ENCODE results near the gene CTNNA3.

DNA sequence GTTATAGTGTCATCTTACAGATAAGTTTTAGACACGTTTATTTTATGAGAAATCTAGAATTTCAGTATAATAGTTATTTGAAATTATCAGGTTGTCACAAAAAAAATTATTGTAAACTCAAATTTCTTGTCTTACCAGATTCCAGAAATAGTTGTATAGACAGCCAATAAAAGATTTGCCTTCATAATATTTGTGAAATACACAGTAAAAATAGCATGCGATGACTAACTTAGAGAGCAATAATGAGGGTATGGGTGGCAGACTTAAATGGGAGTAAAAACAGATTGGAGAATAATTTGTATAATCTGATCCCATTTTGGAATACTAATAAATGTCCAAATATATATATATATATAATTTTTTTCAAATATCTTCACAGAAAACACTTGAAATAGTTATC lies 1457.7 kb downstream of the CTNNA3 start:
- TF ChIP-seq, protein P1, sequence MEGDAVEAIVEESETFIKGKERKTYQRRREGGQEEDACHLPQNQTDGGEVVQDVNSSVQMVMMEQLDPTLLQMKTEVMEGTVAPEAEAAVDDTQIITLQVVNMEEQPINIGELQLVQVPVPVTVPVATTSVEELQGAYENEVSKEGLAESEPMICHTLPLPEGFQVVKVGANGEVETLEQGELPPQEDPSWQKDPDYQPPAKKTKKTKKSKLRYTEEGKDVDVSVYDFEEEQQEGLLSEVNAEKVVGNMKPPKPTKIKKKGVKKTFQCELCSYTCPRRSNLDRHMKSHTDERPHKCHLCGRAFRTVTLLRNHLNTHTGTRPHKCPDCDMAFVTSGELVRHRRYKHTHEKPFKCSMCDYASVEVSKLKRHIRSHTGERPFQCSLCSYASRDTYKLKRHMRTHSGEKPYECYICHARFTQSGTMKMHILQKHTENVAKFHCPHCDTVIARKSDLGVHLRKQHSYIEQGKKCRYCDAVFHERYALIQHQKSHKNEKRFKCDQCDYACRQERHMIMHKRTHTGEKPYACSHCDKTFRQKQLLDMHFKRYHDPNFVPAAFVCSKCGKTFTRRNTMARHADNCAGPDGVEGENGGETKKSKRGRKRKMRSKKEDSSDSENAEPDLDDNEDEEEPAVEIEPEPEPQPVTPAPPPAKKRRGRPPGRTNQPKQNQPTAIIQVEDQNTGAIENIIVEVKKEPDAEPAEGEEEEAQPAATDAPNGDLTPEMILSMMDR (IDR thresholded peaks at IDR 0.05) = no peak
- TF ChIP-seq POLR2A (IDR thresholded peaks at IDR 0.05) (no peak), POLR2AphosphoS5 (IDR thresholded peaks at IDR 0.05) (no peak)
